ENCODE data around the gene SMAD2.
"Not testable (repeated sequence)": the region's sequence is repeated elsewhere in the genome, so short reads cannot be mapped to it uniquely, and the experiment has no call there.

The SMAD2 gene

GRCh38 chr18:47771922-47772321 is 158.5 kb downstream of the SMAD2 start:
- H2AFZ ChIP-seq (ENCODE audit: low read length) = no peak overlapping the region
- TF ChIP-seq EZH2 (optimal IDR thresholded peaks at IDR 0.05; ENCODE audit: low read depth, low read length) = no peak
- no peak for TF ChIP-seq CTCF (IDR thresholded peaks at IDR 0.05; ENCODE audit: low read length)
- no peak for TF ChIP-seq EZH2phosphoT487 (IDR thresholded peaks at IDR 0.05; ENCODE audit: low read length)

GRCh38 chr18:47767699-47768098 is 162.8 kb downstream of the SMAD2 start:
- Histone ChIP-seq H3K4me1 (ENCODE audit: low read length) (no peaks in the 10 kb centered on the region), H3F3A (ENCODE audit: insufficient read depth, low read length) (no peaks in the 10 kb centered on the region), H3K4me2 (ENCODE audit: low read depth, low read length) (no peak overlapping the region), H3K36me3 (replicated peaks; ENCODE audit: insufficient read depth, low read length) (no peaks in the 10 kb centered on the region), H4K20me1 (ENCODE audit: insufficient read depth, low read length) (no peaks in the 10 kb centered on the region), H3K4me3 (ENCODE audit: low read length) (no peak overlapping the region), H3K27ac (ENCODE audit: low read length) (no peak overlapping the region), H3K9ac (ENCODE audit: low read length) (no peak overlapping the region), H2AFZ (ENCODE audit: low read length) (no peak overlapping the region), H3K9me3 (replicated peaks; ENCODE audit: insufficient read depth, low read length) (no peaks in the 10 kb centered on the region), H3K79me2 (ENCODE audit: low read length) (no peaks in the 10 kb centered on the region), H3K27me3 (replicated peaks; ENCODE audit: insufficient read depth, low read length) (no peaks in the 10 kb centered on the region), H3K9me2 (replicated peaks; ENCODE audit: insufficient read depth, low read length) (no peaks in the 10 kb centered on the region)
- no peak for DNase-seq
- TF ChIP-seq EZH2phosphoT487 (IDR thresholded peaks at IDR 0.05; ENCODE audit: low read length) (no peak), EZH2 (optimal IDR thresholded peaks at IDR 0.05; ENCODE audit: low read depth, low read length) (no peak), CTCF (IDR thresholded peaks at IDR 0.05; ENCODE audit: low read length) (no peak)

More at GRCh38 chr18:47771922-47772321, 158.5 kb downstream of the SMAD2 start:
- Histone ChIP-seq H3K4me1 (ENCODE audit: low read length) (no peaks in the 10 kb centered on the region), H3K9ac (ENCODE audit: low read length) (no peak overlapping the region), H3F3A (ENCODE audit: insufficient read depth, low read length) (no peaks in the 10 kb centered on the region), H3K27ac (ENCODE audit: low read length) (no peak overlapping the region), H3K4me3 (ENCODE audit: low read length) (no peak overlapping the region), H3K9me3 (replicated peaks; ENCODE audit: insufficient read depth, low read length) (no peaks in the 10 kb centered on the region), H3K27me3 (replicated peaks; ENCODE audit: insufficient read depth, low read length) (no peaks in the 10 kb centered on the region), H3K4me2 (ENCODE audit: low read depth, low read length) (no peak overlapping the region), H4K20me1 (ENCODE audit: insufficient read depth, low read length) (no peaks in the 10 kb centered on the region), H3K9me2 (replicated peaks; ENCODE audit: insufficient read depth, low read length) (no peaks in the 10 kb centered on the region), H3K79me2 (ENCODE audit: low read length) (no peaks in the 10 kb centered on the region), H3K36me3 (replicated peaks; ENCODE audit: insufficient read depth, low read length) (no peaks in the 10 kb centered on the region)
- DNase-seq = no peak

GRCh38 chr18:47767198-47767597 is 163.3 kb downstream of the SMAD2 start:
- H3K36me3 ChIP-seq (replicated peaks; ENCODE audit: insufficient read depth, low read length); H3K4me3 ChIP-seq (ENCODE audit: low read length); H2AFZ ChIP-seq (ENCODE audit: low read length); H4K20me1 ChIP-seq (ENCODE audit: insufficient read depth, low read length); H3K79me2 ChIP-seq (ENCODE audit: low read length); DNase-seq; H3K4me2 ChIP-seq (ENCODE audit: low read depth, low read length); H3F3A ChIP-seq (ENCODE audit: insufficient read depth, low read length); H3K27me3 ChIP-seq (replicated peaks; ENCODE audit: insufficient read depth, low read length); H3K9me3 ChIP-seq (replicated peaks; ENCODE audit: insufficient read depth, low read length); H3K4me1 ChIP-seq (ENCODE audit: low read length); H3K27ac ChIP-seq (ENCODE audit: low read length); H3K9me2 ChIP-seq (replicated peaks; ENCODE audit: insufficient read depth, low read length); H3K9ac ChIP-seq (ENCODE audit: low read length): not testable (repeated sequence)
